GM12891 (cell line): ENCODE results near the gene DNMT3B.

ENCODE experiments used
- PAX5 ChIP-seq: IDR thresholded peaks from 2 replicates; pipeline ENCODE4 v1.6.1; 2011; ENCODE audit warnings: low read length, moderate library complexity, mild to moderate bottlenecking; ENCODE audit not compliant: insufficient read depth, severe bottlenecking
- POLR2A ChIP-seq: IDR thresholded peaks from 2 replicates; pipeline ENCODE4 v1.6.1; 2011; ENCODE audit warnings: low read depth, low read length, control low read depth
- POLR2AphosphoS5 ChIP-seq: IDR thresholded peaks from 2 replicates; pipeline ENCODE4 v1.6.1; 2011; ENCODE audit warnings: low read depth, low read length, control low read depth
- TAF1 ChIP-seq: IDR thresholded peaks from 2 replicates; pipeline ENCODE4 v1.6.1; 2011; ENCODE audit warnings: low read depth, low read length, control low read depth

DNA sequence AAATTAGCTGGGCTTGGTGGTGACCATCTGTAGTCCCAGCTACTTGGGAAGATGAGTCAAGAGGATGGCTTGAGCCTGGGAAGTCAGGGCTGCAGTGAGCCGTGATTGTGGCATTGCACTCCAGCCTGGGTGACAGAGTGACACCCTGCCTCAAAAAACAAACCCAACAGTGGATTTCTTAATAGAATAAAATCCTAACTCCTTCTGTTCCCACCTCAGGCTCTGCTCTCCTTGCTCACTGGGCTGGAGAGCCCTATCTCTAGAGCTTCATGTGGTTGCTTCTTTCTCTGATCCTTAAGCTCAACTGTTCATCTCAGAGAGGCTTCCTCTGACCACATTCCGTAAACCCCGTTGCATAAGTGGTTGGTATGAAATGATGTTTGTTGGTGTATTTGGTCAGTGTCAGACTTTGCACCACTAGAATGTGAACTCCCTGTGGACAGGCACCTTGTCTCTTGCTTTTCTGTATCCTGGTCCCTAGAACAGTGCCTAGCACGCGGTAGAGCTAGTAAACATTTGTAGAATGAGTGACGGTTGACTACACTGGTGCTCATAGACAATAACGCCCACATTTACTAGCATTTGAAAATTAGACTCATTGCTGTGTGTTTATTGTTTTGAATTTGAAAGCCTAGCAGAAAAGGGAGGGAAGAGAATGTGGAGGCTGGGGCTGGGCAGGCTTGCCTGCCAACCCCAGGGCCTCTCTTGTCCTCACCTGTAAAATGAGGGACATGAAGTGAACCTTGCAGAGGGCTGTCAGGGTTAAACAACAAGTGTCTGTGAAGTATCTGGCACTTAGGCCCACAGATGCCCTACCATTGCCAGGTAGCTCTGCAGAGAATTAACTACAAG is 61.8 kb downstream of the DNMT3B start:
- TF ChIP-seq TAF1 (no peak), POLR2AphosphoS5 (no peak), POLR2A (no peak), PAX5 (no peak)
